Ovary (tissue), 3 donors: Measurements from ENCODE around the gene RABGAP1L.

Experiments used
- EP300 ChIP-seq: sonication (generic); formaldehyde crosslinking; IDR thresholded peaks from one replicate; pipeline ENCODE4 v1.6.1; 2017; ENCODE audit warnings: antibody characterized with exemption
- POLR2A ChIP-seq: fragments of 450-650 bp; IDR thresholded peaks from one replicate; pipeline ENCODE4 v1.6.1; 2017; ENCODE audit warnings: antibody characterized with exemption, mild to moderate bottlenecking, moderate library complexity
- TF ChIP-seq, protein P1 (sequence below), 3 donors: fragments of 450-650 bp in 2 of 3; fragments of 200-600 bp in 1 of 3; IDR thresholded peaks; one replicate each; pipeline versions ENCODE4 v1.5.1 to v1.8.0; 2016 to 2022; ENCODE audit warnings: antibody characterized with exemption in 3 of 3, mild to moderate bottlenecking in 1 of 3
- donor health status: DM: no; HTN: no; CAD: no.

DNA sequence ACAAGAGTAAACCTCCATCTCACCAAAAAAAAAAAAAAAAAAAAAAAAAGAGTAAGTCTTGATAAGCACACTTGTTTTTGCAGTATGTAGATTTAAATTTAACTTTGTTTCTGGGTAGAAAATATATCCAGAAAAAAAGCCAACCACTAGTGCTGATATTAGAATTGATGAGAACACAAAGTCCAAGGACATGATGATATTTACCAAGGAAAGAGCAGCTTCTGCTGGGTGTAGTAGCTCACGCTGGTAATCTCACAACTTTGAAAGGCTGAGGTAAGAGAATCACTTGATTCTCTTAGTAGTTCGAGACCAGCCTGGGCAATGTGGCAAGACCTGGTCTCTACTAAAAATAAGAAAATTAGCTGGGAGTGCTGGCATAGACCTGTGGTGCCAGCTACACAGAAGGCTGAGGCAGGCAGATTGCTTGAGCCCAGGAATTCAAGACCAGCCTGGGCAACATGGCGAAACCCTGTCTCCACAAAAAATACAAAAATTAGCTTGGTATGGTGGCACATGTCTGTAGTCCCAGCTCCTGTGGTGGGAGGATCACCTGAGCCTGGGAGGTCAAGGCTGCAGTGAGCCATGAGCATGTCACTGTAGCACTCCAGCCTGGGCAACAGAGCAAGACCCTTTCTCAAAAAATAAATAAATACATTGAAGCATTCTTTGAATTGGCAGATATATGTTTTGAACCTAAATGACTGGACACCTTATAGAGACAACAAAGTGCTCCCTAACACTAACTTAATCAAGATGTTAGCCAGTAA is 776.8 kb downstream of the RABGAP1L start:
- TF ChIP-seq, protein P1, sequence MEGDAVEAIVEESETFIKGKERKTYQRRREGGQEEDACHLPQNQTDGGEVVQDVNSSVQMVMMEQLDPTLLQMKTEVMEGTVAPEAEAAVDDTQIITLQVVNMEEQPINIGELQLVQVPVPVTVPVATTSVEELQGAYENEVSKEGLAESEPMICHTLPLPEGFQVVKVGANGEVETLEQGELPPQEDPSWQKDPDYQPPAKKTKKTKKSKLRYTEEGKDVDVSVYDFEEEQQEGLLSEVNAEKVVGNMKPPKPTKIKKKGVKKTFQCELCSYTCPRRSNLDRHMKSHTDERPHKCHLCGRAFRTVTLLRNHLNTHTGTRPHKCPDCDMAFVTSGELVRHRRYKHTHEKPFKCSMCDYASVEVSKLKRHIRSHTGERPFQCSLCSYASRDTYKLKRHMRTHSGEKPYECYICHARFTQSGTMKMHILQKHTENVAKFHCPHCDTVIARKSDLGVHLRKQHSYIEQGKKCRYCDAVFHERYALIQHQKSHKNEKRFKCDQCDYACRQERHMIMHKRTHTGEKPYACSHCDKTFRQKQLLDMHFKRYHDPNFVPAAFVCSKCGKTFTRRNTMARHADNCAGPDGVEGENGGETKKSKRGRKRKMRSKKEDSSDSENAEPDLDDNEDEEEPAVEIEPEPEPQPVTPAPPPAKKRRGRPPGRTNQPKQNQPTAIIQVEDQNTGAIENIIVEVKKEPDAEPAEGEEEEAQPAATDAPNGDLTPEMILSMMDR (IDR thresholded peaks at IDR 0.05) = no peak
- TF ChIP-seq POLR2A = no peak
- TF ChIP-seq EP300 = no peak
